GM19099 (cell line): ENCODE data around the gene GPC3.

Source experiments
- POLR2A ChIP-seq: IDR thresholded peaks from 3 replicates; pipeline ENCODE4 v1.6.1; 2011; ENCODE audit warnings: low read depth; ENCODE audit not compliant: insufficient read length; ENCODE audit errors: extremely low read depth

GPC3 gene

GRCh38 chrX:133604801-133605200, 380.6 kb downstream of the GPC3 start:
- TF ChIP-seq POLR2A: no peak

- no peak for TF ChIP-seq POLR2A
Observed at GRCh38 chrX:133602881-133603280, 382.5 kb downstream of the GPC3 start.

GRCh38 chrX:133601116-133601515, 384.3 kb downstream of the GPC3 start:
- no peak for TF ChIP-seq POLR2A

GRCh38 chrX:133600536-133600935, 384.9 kb downstream of the GPC3 start:
- no peak for TF ChIP-seq POLR2A

- no peak for TF ChIP-seq POLR2A
Observed at GRCh38 chrX:133598601-133599335, 386.6 kb downstream of the GPC3 start.

GRCh38 chrX:133594156-133594555, 391.2 kb downstream of the GPC3 start:
- TF ChIP-seq POLR2A: no peak

- TF ChIP-seq POLR2A: no peak
Observed at GRCh38 chrX:133593531-133593930, 391.9 kb downstream of the GPC3 start.

- no peak for TF ChIP-seq POLR2A
Observed at GRCh38 chrX:133590703-133591505, 394.5 kb downstream of the GPC3 start.

- TF ChIP-seq POLR2A: no peak
Observed at GRCh38 chrX:133588827-133589226, 396.6 kb downstream of the GPC3 start.

GRCh38 chrX:133587818-133588217, 397.6 kb downstream of the GPC3 start:
- no peak for TF ChIP-seq POLR2A

GRCh38 chrX:133587071-133587470, 398.3 kb downstream of the GPC3 start:
- no peak for TF ChIP-seq POLR2A

- TF ChIP-seq POLR2A: no peak
Observed at GRCh38 chrX:133586443-133586842, 399.0 kb downstream of the GPC3 start.

- no peak for TF ChIP-seq POLR2A
Observed at GRCh38 chrX:133583825-133584224, 401.6 kb downstream of the GPC3 start.

- no peak for TF ChIP-seq POLR2A
Observed at GRCh38 chrX:133580625-133581024, 404.8 kb downstream of the GPC3 start.

- TF ChIP-seq POLR2A: no peak
Observed at GRCh38 chrX:133579631-133580030, 405.8 kb downstream of the GPC3 start.

- no peak for TF ChIP-seq POLR2A
Observed at GRCh38 chrX:133576876-133577275, 408.5 kb downstream of the GPC3 start.
